Activated B cell treated with CpG ODN at 0.5 μM for 24 hours (primary cell): Measurements from ENCODE around the gene BEND3. TPM values are rescaled to one million over a fixed set of nuclear protein-coding genes. Genes with fewer than 3 reads are reported as not detected.

Experiments
- ATAC-seq: fragments of 200-7000 bp; cut with Tn5 transposase; one replicate; pipeline ENCODE4 v1.10.0; 2021; ENCODE audit warnings: low read depth, mild to moderate bottlenecking, moderate library complexity
- CTCF ChIA-PET: fragments of 350-600 bp; sonication (Branson Sonifier 250); formaldehyde crosslinking; loops from one replicate; lab custom pipeline; 2021; ENCODE audit warnings: antibody characterized with exemption; lab: Charles Lee
- POLR2A ChIA-PET: fragments of 350-600 bp; sonication (Branson Sonifier 250); formaldehyde crosslinking; loops from one replicate; lab custom pipeline; 2021; ENCODE audit warnings: antibody characterized with exemption; lab: Charles Lee
- DNase-seq: peaks from one replicate; pipeline ENCODE4 v3.0.0; 2022
- H3K27ac Mint-ChIP-seq: one replicate; pipeline ENCODE4 v1.8.0; 2020; ENCODE audit warnings: mixed read lengths
- H3K27me3 Mint-ChIP-seq: one replicate; pipeline ENCODE4 v1.8.0; 2021; ENCODE audit warnings: mixed read lengths
- H3K36me3 Mint-ChIP-seq: one replicate; pipeline ENCODE4 v1.8.0; 2021; ENCODE audit warnings: low read depth, mixed read lengths
- H3K4me1 Mint-ChIP-seq: one replicate; pipeline ENCODE4 v1.8.0; 2021; ENCODE audit warnings: mixed read lengths
- H3K4me3 Mint-ChIP-seq: one replicate; pipeline ENCODE4 v1.8.0; 2020; ENCODE audit warnings: mild to moderate bottlenecking, mixed read lengths
- H3K9me3 Mint-ChIP-seq: one replicate; pipeline ENCODE4 v1.8.0; 2020; ENCODE audit warnings: mixed read lengths
- intact Hi-C: fragments of 100-400 bp; cut with micrococcal nuclease; formaldehyde crosslinking; loops from one replicate; pipeline ENCODE4 v1.15.1; 2024
- total RNA-seq: library from RNA; stranded (reverse); gene quantifications from 2 replicates; pipeline ENCODE4 v1.2.3, GENCODE V29; 2022
- TF ChIP-seq, protein P1 (sequence below): fragments of 200-600 bp; IDR thresholded peaks from one replicate; pipeline ENCODE4 v1.8.0; 2022; ENCODE audit warnings: antibody characterized with exemption, mild to moderate bottlenecking

BEND3 gene
- total RNA-seq, 1 donor from 2014 or later: 3.7 TPM

DNA sequence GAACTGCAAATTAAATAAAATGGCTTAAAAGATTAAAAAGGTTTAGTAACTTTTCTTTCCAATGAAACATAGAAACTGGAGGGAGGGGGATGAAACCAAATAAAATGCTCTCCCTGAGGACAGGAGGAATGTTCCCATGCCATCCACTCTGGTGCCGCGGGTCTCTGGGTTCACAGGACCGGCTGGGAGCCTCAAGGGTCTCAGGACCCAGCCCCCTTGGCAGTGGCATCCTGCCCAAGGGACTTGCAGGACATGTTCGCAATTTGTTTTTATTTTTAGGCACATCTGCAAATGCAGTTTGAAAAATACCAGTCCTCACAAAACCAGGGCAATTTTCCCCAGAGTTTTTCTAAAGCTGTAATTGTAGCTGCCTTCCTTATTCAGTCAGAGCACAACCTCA is 7.5 kb downstream of the BEND3 start:
- H3K4me3 Mint-ChIP-seq: no peak overlapping the region
- POLR2A ChIA-PET: no interaction called here
- peaks cover 1% of the 10 kb centered on the region for H3K4me1 Mint-ChIP-seq
- intact Hi-C loops: no loop called here
- H3K27me3 Mint-ChIP-seq: no peaks in the 10 kb centered on the region
- no peak overlapping the region for H3K27ac Mint-ChIP-seq
- no peaks in the 10 kb centered on the region for H3K36me3 Mint-ChIP-seq
- no peak for DNase-seq
- CTCF ChIA-PET: no interaction called here
- TF ChIP-seq, protein P1, sequence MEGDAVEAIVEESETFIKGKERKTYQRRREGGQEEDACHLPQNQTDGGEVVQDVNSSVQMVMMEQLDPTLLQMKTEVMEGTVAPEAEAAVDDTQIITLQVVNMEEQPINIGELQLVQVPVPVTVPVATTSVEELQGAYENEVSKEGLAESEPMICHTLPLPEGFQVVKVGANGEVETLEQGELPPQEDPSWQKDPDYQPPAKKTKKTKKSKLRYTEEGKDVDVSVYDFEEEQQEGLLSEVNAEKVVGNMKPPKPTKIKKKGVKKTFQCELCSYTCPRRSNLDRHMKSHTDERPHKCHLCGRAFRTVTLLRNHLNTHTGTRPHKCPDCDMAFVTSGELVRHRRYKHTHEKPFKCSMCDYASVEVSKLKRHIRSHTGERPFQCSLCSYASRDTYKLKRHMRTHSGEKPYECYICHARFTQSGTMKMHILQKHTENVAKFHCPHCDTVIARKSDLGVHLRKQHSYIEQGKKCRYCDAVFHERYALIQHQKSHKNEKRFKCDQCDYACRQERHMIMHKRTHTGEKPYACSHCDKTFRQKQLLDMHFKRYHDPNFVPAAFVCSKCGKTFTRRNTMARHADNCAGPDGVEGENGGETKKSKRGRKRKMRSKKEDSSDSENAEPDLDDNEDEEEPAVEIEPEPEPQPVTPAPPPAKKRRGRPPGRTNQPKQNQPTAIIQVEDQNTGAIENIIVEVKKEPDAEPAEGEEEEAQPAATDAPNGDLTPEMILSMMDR: no peak
- no peak for ATAC-seq
- H3K9me3 Mint-ChIP-seq: no peaks in the 10 kb centered on the region

DNA sequence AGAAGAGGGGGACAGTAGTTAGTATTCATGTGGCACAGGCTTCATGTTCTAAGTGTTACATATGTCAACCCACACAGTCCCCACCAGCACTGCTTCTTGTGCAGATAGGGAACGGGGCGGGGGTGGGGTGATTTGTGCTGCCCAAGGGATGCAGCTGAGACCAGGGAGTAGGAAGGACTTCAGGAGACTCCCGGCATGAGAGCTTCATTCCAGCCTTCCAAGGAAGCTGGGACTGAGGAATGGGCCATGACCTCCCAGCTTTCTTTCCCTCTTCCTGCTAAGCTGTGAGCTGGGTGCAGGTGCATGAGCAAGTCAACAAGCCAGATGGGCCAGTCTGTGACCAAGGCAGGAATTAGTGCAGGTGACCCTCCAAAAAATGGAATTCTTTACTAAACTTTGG is 9.2 kb downstream of the BEND3 start:
- Mint-ChIP-seq H3K27me3 (no peaks in the 10 kb centered on the region), H3K9me3 (no peaks in the 10 kb centered on the region), H3K27ac (no peak overlapping the region), H3K4me3 (no peak overlapping the region), H3K4me1 (peaks cover 13% of the 10 kb centered on the region), H3K36me3 (no peaks in the 10 kb centered on the region)
- DNase-seq (no peak), ATAC-seq (no peak)
- intact Hi-C loops: no loop called here
- ChIA-PET POLR2A (interaction anchor here (1.2 kb wide), 1 partner anchor 10 kb away, joined by 4 read pairs; the partner anchor contains the start of gene BEND3), CTCF (interaction anchor here (0.7 kb wide), 1 partner anchor 1428 kb away, joined by 4 read pairs; no protein-coding TSS in a partner anchor)
- TF ChIP-seq, protein P1: no peak

DNA sequence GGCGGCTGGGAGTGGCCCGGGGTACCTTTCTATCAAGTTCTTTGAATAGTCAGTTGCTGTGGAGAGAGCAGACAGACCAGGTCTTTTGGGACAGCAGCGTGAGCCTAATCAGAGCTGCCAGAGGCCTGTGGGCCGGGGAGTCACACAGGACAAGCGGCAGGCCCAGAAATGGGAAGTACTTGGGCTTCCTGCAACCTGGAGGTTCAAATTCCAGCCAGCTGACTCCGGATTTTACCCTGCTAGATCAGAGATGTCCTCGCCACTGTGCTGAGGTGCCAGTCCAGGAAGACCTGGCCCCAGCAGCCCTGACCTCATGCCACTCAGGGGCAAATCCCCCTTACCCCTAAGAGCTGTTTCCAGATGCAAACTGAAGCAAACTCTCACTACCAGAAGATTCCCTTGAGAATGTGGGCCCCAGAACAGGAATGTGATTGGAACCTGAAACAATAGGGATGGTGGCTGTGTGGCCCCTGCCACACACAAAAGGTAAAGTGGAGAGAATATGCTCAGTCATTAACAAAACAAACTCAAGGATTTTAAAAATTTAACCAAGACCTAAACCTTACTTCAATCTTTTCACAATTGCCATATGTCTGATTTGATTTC is 9.7 kb downstream of the BEND3 start:
- ChIA-PET POLR2A (interaction anchor here (1.2 kb wide), 1 partner anchor 10 kb away, joined by 4 read pairs; the partner anchor contains the start of gene BEND3), CTCF (interaction anchor here (0.7 kb wide), 1 partner anchor 1428 kb away, joined by 4 read pairs; no protein-coding TSS in a partner anchor)
- TF ChIP-seq, protein P1: no peak
- ATAC-seq: no peak
- no peaks in the 10 kb centered on the region for H3K9me3 Mint-ChIP-seq
- intact Hi-C loops: no loop called here
- H3K27me3 Mint-ChIP-seq: no peaks in the 10 kb centered on the region
- DNase-seq: no peak
- H3K27ac Mint-ChIP-seq: no peak overlapping the region
- no peaks in the 10 kb centered on the region for H3K36me3 Mint-ChIP-seq
- peaks cover 18% of the 10 kb centered on the region for H3K4me1 Mint-ChIP-seq
- no peak overlapping the region for H3K4me3 Mint-ChIP-seq

DNA sequence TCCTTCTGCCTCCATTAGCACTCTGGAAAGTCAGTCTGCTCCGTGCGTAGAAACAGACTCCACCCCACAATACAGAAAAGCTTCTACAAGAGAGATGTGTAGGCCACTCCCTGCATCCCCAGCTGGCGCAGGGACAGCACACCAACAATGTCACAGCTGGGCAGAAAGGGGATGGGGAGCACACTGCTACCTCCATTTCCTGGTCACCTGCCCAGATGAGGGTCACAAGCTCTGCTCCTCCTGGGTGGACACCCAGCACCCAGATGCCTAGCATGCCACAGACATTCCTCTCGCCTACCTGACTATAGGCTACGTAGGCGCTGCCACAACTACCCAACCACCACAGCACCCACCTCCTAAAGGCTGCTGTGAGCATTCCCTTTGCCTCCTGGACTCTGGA is 12.2 kb downstream of the BEND3 start:
- no peak overlapping the region for H3K4me3 Mint-ChIP-seq
- no peaks in the 10 kb centered on the region for H3K27me3 Mint-ChIP-seq
- H3K36me3 Mint-ChIP-seq: peaks cover under 1% of the 10 kb centered on the region
- ChIA-PET CTCF (interaction anchor here (1.2 kb wide), 1 partner anchor 11 kb away, joined by 5 read pairs; no protein-coding TSS in a partner anchor), POLR2A (no interaction called here)
- H3K27ac Mint-ChIP-seq: no peak overlapping the region
- DNase-seq (no peak), ATAC-seq (no peak)
- TF ChIP-seq, protein P1: no peak
- H3K4me1 Mint-ChIP-seq: peaks cover 35% of the 10 kb centered on the region
- intact Hi-C loops: no loop called here
- H3K9me3 Mint-ChIP-seq: no peaks in the 10 kb centered on the region

DNA sequence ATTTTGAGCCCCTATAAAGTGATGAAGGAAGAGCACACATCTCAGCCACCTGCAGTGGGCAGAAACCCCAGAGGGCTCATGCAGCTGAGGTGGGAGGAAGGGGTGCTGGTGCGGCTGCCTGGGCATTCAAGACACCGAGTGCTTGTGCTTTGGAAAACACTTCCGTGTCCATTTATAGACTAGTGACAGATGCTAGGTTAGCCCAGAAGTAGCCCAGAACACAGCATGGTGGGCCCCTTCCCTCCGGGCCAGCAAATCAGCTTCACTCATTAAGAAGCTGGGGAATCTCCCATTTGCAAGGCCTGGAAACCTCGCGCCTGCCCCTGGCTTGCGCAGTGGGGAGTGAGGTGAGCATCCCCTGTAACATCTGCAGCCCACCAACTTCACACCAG is 12.9 kb downstream of the BEND3 start:
- Mint-ChIP-seq H3K4me1 (peaks cover 36% of the 10 kb centered on the region), H3K27ac (no peak overlapping the region), H3K36me3 (peaks cover 3% of the 10 kb centered on the region), H3K27me3 (no peaks in the 10 kb centered on the region), H3K9me3 (no peaks in the 10 kb centered on the region), H3K4me3 (no peak overlapping the region)
- CTCF ChIA-PET: interaction anchor here (1.2 kb wide), 1 partner anchor 11 kb away, joined by 5 read pairs; no protein-coding TSS in a partner anchor
- POLR2A ChIA-PET: no interaction called here
- intact Hi-C loops: no loop called here
- ATAC-seq (no peak), DNase-seq (no peak)
- TF ChIP-seq, protein P1: no peak
